NCI-H526 (cell line): ENCODE measurements around the gene NPB.

Experiments
- DNase-seq, 2 experiments: peaks; one replicate each; lab custom pipeline; 2025; lab: John Stamatoyannopoulos, UW

NPB gene

DNA sequence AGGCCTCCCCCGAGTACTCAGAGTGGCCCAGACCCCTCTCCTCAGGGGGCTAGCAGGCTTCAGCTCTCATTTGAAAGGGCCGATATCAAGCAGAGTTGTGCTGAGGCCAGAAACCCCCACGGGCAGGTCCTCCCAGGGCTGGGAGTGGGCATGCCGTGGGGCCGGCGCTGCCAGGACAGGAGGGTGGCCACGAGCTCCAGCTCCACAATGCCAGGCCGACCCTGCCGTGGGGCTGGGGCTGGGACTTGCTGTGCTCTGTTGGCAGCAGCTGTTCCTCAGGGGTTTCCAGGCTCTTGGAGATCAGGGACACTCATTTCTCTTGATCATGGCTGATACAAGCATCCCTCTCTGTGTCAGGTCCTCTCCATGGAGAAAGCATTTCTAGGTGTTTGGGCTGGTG is 3.2 kb upstream of the NPB start:
- DNase-seq: no peak

DNA sequence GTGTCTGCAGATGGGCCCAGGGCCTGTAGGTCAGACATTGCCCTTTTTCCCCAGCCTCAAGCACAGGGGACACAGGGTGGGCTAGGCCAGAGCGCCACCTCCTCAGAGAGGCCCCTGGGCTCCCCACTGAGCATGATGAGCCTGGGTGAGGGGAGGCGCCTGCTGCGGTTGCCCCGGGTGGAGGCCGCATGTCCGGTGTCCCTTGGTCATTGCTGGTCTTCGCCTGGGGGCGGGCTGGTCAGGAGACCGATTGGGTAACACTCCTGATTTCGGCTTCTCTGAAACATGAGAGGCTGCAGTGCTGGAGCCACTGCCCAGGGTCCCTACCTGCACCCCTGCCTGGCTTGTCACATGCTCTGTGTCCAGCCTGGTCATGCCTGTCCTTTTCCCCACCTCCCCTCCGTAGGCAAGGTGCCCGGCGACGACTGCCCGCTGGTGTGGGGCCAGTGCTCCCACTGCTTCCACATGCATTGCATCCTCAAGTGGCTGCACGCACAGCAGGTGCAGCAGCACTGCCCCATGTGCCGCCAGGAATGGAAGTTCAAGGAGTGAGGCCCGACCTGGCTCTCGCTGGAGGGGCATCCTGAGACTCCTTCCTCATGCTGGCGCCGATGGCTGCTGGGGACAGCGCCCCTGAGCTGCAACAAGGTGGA is 2.4 kb upstream of the NPB start:
- no peak for DNase-seq

DNA sequence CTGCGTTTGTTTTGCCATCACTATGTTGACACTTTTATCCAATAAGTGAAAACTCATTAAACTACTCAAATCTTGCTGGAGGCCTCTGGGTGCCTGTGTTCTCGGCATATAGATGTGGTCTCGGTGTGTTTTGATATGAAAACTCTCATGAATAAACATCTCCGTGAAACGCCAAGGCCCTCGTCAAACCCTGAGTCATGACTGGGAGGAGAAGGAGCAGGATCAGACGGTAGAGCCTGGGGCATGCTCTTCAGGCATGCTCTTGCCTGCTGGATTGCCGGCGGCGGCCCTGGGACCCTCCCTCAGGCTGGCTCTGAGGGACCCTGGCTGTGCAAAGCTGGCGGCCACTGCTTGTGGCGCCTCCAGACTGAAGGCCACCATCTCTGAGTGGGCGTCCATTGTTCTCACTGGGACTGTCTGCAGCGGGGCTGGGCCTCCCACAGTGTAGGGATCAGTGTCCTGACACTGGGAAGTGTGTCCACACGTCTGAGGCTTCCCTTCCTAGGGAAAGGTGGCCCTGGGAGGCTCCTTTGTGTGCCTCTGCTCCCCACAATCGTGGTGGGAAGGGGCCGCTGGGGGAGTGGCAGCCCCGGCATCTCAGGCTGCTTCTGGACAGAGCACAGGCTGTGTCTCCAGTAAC is 1.7 kb upstream of the NPB start:
- DNase-seq: no peak

DNA sequence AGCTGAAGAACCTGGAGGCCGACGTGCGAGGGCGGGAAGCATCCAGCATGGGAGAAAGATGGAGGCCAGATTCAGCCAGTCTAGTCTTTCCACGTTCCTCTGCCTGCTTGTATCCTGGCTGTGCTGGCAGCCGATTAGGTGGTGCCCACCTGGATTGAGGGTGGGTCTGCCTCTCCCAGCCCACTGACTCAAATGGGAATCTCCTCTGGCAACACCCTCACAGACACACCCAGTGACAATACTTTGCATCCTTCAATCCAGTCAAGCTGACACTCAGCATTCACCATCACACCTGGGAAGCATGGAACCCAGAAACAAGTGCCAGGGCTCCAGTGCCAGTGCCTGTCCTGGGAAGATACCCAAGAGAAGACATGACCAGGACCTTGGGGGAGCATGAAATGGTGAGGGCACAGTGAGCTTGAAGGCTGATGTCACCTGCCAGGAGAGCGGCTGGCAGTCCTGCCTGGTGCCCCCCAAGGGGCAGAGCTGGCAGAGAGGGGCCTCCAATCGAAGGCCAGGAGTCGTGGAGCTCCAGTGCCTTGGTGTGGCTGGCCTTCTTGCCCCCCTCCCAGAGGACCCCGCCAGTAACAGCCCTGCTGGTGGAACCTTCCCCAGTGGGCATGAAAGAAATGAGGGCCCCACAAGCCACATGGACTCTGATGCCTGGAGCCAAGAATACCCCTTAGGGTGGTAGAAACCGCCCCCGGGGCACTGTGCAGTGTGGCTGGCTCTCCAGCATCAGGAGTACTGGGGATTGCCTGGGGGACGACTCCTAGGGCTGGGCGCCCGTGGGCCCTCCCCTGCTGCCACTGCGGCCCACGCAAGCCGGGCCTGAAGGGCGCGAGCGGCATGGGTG is 643 bp upstream of the NPB start:
- DNase-seq: no peak

DNA sequence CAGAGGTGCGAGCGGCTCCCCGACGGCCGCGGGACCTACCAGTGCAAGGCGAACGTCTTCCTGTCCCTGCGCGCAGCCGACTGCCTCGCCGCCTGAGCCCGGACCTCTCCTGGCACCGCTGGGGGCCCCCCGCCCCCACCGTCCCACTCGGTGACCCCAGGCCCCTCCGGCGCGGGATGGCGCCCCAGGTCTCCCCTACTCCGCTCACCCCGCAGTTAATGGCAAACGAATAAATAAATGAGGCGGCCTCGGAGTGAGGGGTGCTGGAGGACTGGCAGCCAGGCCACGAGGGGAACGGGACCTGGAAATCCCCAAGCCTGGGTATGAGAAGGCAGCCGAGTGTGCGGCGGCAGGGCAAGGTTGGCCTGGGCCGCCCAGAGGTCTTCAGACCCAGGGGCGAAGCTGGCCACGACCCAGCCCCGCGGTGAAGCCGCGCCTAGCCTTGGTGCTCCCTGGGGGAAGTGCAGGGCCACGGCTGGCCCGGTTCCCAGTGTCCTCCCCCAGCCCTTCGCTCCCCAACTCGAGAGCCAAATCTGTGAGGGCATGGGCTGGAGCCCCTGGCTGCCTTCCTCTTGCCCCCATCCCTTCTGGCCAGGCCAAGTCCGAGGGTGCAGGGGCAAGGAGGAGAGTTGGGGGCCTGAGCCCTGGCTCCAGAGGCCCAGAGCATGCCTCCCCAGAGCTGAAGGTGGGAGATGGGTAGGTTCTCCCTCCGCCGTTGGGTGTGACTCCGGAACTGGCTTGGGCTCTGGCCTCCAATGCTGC is 796 bp downstream of the NPB start:
- no peak for DNase-seq

DNA sequence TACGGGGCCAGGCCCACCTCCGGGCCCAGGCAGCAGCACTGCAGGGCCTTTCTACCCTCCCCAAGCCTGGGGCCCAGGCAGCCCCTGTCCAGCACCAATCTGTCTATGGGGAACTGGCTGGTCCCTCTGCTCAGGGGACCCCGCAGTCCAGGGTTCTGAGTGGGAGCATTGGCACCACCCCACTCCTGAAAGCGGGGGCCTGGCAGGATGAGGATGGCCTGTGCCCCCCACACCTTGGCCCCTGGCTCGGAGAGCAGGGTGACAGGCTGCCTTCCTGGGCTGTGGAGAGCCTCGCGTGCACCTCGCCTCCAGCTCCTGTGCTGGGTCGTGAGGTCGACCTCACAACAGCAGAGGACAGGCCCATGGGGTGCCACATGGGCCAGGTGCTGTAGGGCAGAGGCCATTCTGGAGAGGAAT is 1.4 kb downstream of the NPB start:
- no peak for DNase-seq

DNA sequence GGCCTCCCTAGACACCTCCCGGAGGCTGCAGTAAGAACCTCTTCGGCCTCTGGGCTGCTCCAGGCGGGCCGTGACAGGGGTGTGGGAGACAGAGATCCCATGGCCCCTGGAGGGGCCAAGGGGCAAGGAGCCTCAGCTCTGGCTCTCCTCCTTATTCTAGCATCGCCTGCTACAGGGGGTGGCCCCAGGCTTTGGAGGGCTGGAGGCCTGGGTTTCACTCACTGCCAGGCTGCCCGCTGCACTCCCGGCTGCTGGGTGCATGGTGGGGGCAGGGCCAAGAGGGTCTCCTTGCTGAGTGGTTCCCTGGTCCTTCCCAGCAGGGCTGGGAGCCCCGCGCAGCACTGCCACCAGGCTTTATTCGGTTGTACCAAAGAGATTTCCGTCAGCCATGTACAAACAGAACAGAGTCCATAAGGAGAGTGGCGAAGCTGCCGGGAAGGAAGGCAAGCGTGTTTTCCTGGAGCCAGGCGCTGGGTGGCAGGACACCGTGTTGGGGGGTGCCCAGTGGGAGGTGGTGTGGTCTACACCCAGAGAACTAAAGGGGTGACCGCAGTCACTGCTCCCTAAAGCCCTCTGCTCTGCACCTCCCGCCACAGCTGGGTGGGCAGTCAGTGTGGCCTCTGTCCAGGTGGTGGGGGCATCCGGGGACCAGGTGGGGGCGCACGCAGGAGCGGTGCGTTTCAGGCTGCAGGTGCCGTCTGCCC is 2.0 kb downstream of the NPB start:
- DNase-seq: no peak

DNA sequence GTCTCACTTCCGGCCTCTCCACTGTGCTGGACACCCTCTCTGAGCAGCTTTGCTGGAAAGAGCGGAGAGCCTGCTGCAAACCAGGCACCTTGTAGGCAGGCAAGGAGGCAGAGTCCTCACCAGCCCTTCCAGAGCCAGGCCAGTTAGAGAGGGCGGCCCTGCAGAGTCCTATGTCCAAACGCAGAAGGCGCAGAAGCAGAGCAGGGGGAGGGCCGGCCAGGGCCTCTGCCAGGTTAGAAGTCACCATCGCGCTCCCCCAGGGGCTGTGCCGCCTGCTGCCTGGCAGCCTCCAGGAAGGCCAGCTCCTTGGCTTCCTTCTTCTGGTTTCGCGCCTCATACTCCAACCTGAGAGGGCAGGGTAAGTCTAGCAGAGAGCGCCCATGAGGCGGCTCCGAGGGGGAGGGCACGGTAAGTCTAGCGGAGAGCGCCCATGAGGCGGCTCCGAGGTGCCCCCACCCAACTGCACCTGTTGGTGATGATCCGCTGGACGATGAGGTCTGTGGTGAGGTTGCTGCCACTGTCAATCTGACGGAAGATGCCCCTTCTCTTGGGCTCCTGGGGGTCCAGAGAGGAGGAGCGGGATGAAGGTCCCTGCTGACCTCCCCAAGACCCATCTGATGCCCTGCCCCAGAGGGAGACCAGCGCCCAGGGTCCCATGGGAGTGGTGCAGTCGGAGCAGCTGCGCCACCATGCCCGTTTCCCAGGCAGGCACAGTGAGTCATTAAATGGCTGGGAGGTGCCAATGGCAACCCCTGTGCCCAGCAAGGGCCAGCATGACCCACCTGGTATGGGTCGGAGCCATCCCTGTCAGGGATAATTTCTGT is 2.8 kb downstream of the NPB start:
- DNase-seq: no peak

DNA sequence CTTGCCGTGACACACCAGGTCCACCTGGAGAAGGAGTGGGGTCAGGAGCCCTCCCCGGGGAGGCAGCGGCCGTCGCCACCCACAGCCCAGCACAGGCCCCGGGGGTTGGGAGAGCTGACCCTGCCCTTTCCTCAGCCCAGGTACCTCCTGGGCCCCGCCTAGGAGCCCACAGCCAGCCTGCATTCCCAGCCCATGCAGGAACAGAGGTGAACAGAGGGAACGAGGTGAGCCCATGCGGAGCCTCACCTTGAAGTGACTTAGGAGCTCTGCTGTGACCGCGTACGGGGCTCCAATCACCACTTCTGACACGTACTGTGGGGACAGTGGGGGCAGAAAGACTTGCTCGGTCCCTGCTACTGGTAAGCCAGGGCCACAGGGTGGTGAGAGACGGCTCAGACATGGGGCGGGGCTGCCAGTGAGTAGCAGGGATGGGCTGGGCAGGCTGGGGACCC is 3.4 kb downstream of the NPB start:
- DNase-seq: no peak

DNA sequence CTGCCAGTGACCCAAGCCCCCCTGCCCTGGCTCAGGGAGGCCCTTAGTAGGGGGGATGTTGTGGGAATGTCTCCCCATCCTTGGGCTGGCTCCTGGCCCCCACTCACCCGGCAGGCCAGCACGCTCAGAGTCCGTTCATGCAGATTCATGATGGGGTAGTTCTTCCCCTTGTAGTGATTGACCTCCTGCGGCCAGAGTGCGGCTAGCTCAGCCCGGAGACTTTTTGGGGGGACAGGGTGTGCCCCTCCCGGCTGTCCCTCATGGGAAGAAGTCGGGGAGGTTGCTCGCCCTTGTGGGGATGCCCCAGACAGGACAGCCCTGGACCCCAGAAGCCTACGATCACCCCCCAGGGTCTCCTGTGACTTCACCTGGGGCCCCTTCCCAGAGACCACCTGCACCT is 4.0 kb downstream of the NPB start:
- no peak for DNase-seq

DNA sequence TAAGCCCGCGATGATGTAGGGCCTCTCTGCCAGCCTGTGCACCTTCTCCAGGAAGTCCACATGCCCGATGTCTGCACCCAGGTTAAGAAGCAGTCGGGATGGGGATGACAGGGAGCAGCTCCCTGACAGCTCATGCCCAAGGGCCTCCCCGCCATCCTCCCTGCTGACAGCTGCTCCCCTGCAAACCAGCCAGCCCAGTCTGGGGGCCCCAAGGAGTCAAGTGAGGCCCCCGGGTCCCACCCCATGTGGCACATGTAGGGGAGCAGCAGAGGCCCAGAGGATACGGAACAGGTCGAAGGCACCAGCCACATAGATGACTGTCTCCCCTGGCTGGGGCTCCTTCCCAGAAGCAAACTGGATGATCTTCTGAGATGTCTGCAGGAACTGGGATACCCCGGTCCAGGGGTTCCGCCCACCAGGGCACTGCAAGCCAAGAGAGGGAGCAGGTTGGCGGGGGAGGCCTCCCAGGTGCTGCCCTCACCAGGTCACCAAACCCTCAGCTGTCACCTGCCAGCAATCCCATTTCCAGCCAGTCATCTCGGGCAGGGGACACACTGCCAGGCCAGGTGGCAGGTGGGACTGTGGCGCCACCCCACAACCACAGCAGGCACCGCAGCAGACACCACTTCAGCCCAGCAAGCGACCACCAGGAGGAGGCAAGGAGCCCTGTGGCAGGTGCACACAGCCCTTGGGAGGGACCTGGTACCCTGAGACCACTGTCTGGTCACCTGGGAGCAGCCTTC is 4.6 kb downstream of the NPB start:
- DNase-seq: no peak

DNA sequence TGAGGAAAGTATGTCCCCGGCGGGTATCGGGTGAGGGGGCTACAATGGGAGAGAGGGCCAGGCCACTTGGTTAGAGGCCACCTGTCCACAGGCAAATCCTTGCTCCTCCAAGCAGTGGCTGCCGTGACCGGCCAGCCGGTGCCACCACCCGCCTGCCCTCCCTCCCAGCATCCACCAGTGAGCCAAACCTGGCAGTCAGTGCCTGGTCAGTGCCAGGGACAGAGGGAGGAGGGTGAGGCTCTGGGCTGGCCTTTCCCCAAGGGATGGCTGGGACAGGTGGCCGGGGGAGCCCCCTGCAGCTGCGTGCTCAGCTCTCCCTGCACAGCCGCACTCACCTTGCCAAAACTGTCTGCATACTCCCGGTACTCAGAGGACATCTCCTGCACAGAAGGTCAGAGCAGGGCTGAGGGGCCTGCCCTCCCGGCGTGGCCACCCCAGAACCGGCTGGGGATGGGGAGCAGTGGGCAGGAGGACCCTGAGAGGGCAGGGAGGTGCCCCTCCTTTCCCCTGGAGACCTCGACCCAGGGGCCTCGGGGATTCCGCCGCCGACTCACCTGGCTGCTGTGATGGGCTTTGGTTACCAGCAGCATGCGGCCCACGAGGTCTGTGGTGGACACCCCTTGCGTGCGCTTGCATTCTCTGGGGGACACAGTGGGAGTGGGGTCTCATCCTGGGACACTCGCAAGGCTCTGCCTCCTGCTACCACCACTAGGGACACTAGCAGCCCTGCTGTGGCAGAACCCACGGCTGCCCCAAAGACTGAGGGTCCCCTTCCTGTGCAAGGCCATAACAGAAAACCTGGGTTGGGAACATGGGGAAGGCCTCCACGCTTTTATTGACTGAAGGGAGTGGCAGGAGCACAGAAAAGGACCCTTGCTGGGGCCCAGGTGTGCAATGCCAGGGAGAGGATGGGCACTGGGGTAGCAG is 5.4 kb downstream of the NPB start:
- no peak for DNase-seq

DNA sequence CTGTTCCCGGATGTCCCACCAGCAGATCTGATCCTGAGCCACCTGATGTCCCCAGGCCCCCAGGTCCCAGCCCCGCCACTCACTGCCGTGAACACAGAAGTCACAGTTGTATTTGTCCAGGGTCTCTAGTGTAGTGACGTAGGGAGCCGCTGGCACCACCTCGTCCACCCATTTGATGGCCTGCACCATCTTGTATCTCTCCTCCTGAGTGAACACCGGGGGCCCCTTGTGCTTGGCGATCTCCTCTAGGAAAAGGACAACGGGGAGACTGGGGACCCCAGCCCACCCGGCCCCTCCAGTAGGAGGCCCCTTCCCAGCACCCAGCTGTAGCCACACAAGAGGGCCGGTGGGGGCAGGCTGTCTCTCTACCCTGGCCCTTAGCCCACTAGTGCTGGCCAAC is 6.8 kb downstream of the NPB start:
- no peak for DNase-seq

DNA sequence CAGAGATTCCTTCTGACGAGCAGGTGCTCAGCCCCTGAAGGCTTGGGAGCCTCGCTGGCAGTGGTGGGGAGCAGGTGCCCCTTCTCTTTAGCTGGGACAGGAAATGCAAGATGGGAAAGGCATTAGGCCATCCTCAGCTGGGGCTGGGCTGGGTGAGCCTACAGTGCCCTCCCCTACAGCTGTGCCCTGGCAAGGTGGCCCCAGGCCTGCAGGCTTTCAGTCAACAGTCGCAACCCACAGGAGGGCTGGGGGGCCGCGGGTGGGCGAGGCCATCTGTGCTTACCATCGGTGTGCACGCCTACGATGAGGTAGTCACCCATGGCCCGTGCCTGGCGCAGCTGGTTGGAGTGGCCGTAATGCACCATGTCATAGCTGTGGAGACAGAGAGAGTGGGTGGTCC is 7.2 kb downstream of the NPB start:
- DNase-seq: no peak

DNA sequence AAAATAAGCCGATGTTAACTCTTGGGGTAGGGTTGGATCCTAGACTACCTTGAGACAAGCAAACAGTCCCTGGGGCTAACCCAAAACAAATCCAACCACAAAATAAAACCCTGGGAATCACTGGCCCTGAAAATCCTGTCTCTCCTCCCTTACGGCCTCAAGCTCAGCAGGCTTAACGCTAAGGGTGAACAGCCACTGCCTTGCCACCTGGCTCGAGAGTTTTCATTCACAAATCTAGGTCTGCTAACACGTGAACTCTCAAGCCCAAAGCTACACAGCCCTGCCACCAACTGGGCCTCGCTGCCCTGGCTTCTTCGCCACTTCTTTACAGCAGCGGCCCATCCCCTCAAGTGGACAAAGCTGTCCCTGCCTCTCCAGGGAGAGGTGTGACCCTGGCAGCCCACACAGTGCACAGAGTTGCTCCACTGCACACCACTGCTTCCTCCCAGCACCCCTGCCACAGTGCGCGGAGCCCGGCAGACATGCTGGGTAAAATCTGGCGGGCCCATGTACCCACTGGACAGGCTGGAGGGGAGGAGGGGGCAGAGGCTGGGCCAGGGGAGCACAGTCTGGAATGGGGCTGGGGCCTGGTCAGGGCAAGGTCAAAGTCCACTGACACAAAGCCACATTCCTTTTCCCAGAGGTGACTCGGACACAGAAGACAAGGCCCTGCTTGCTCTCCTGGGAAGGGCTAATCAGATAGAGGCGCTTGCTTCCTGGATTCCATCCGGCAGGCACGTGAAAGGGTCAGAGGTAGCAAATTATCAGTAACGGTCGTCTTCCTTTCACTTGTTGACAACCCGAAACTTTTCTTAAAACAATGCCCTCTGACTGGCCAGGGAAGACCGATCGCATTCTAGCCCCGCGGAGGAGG is 8.2 kb downstream of the NPB start:
- DNase-seq: peak in 1 of 2 experiments; percentile 35

DNA sequence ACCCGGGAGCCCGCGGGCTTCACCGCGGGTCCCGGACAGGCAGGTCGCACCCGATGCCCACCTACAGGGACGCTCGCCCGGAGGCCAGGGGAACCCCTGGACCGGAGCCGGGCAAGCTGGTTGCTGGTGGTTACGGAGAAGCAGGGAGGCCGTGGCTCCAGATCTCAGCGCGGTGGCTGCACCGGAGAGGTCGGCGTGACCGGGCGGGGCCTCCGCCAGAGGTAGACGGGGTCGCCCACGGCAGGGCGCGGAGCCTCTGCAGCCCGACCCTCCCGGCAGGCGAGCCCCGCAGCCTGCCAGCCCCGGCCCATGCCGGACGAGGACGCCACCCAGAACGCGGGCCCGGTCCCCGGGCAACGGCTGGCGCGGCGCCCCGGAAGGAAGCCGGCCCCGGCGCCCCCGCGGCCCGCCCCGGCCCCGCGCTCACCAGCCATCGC is 8.8 kb downstream of the NPB start:
- peak in 1 of 2 experiments; percentile 47 for DNase-seq

DNA sequence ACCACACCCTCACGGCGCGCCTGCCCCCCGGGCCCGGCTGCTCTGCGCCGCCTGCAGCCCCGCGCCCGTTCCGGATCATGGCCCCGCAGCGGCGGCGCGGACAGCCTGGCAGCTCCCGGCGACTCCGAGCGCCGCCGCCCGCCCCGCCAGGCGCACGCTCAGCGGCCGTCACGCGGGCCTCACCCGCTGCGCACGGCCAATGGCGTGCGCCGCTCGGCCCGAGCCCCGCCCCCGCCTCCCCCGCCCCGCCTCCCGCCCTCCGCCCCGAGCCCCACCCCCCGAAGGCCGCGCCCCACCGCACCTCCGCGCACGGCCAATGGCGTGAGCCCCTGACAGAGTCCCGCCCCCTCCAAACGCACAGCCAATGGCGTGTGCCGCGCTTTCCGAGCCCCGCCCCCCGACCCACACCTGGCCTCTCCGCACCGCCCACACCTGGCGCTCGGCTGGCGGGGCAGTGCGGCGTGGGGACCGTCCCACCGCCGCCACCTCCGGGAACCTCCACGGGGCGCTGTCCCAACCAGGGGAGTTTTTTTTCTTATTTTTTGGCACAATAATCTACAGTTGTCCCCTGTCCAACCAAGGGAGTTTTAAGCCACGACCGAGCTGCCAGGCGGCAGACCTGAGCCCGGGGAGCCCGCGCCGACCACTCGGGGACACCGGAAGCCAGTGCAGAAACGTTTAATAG is 9.4 kb downstream of the NPB start, which contains the start of gene PCYT2:
TSS of gene PCYT2 (minus strand) at position 123 of the 685 bp plus-strand sequence. CDS start at position 79, 44 bp downstream.
- peak; percentile 78 to 98 for DNase-seq
